Liver (tissue), 9 donors: ENCODE results near the gene TXNDC17. TPM values are rescaled to one million over a fixed set of nuclear protein-coding genes. Genes with fewer than 3 reads are reported as not detected.
A peak's percentile ranks its signal among the peaks of the same experiment; 100 is the strongest.

ENCODE experiments used
- DNase-seq: peaks from one replicate; pipeline ENCODE4 v3.0.0-alpha.2; 2017; ENCODE audit warnings: low spot score
- H3K27ac ChIP-seq, 2 donors: one replicate each; pipeline ENCODE4 v1.7.0; 2013; ENCODE audit warnings: inconsistent platforms in 2 of 2, low read length in 2 of 2, control low read depth in 1 of 2, low read depth in 1 of 2, mild to moderate bottlenecking in 1 of 2
- H3K27me3 ChIP-seq, 4 donors: one replicate each; pipeline versions ENCODE4 v1.6.1 to v1.7.0; 2013; ENCODE audit warnings: low read length in 3 of 4, inconsistent platforms in 1 of 4, mild to moderate bottlenecking in 1 of 4, moderate library complexity in 1 of 4; ENCODE audit not compliant: control insufficient read depth in 4 of 4, insufficient read depth in 4 of 4
- H3K36me3 ChIP-seq, 4 donors: one replicate each; pipeline versions ENCODE4 v1.6.1 to v1.7.0; 2013; ENCODE audit warnings: low read length in 3 of 4, mild to moderate bottlenecking in 3 of 4, low read depth in 1 of 4, moderate library complexity in 1 of 4; ENCODE audit not compliant: control insufficient read depth in 4 of 4, insufficient read depth in 3 of 4
- H3K4me1 ChIP-seq, 4 donors: one replicate each; pipeline versions ENCODE4 v1.6.1 to v1.7.0; 2013; ENCODE audit warnings: low read length in 3 of 4, mild to moderate bottlenecking in 3 of 4, moderate library complexity in 1 of 4; ENCODE audit not compliant: control insufficient read depth in 4 of 4, insufficient read depth in 4 of 4
- H3K4me3 ChIP-seq, 3 donors: one replicate each; pipeline versions ENCODE4 v1.6.1 to v1.7.0; 2013; ENCODE audit warnings: low read length in 3 of 3, control low read depth in 1 of 3, low read depth in 1 of 3, mild to moderate bottlenecking in 1 of 3
- H3K9ac ChIP-seq, 2 donors: one replicate each; pipeline ENCODE4 v1.7.0; 2013; ENCODE audit warnings: low read length in 2 of 2, mild to moderate bottlenecking in 2 of 2, moderate library complexity in 2 of 2, control low read depth in 1 of 2, low read depth in 1 of 2
- H3K9me3 ChIP-seq, 4 donors: one replicate each; pipeline versions ENCODE4 v1.6.1 to v1.7.0; 2013; ENCODE audit warnings: low read length in 3 of 4; ENCODE audit not compliant: control insufficient read depth in 4 of 4
- EGR1 ChIP-seq, 2 donors: IDR thresholded peaks; 2 replicates each; pipeline ENCODE4 v1.6.1; 2016 to 2018; ENCODE audit warnings: antibody characterized with exemption in 2 of 2, low read depth in 2 of 2
- FOXA1 ChIP-seq: IDR thresholded peaks from 2 replicates; pipeline ENCODE4 v1.6.1; 2016; ENCODE audit warnings: antibody characterized with exemption
- FOXA2 ChIP-seq: IDR thresholded peaks from 2 replicates; pipeline ENCODE4 v1.6.1; 2016; ENCODE audit warnings: antibody characterized with exemption
- GABPA ChIP-seq, 2 donors: IDR thresholded peaks in 1 of 2; conservative IDR thresholded peaks in 1 of 2; 2 replicates each; pipeline ENCODE4 v1.6.1; 2016; ENCODE audit warnings: antibody characterized with exemption in 2 of 2, mild to moderate bottlenecking in 1 of 2, moderate library complexity in 1 of 2
- HNF4A ChIP-seq, 2 donors: conservative IDR thresholded peaks; 2 replicates each; pipeline ENCODE4 v1.6.1; 2016; ENCODE audit warnings: antibody characterized with exemption in 2 of 2, mild to moderate bottlenecking in 2 of 2
- HNF4G ChIP-seq: IDR thresholded peaks from 2 replicates; pipeline ENCODE4 v1.6.1; 2016; ENCODE audit warnings: antibody characterized with exemption
- JUND ChIP-seq, 2 donors: IDR thresholded peaks; 2 replicates each; pipeline ENCODE4 v1.6.1; 2016; ENCODE audit warnings: antibody characterized with exemption in 2 of 2
- NR2F2 ChIP-seq: IDR thresholded peaks from 2 replicates; pipeline ENCODE4 v1.6.1; 2016; ENCODE audit warnings: antibody characterized with exemption
- RAD21 ChIP-seq, 2 donors: IDR thresholded peaks; 2 replicates each; pipeline ENCODE4 v1.6.1; 2016; ENCODE audit warnings: antibody characterized with exemption in 2 of 2, mild to moderate bottlenecking in 2 of 2
- RXRA ChIP-seq, 2 donors: IDR thresholded peaks; 2 replicates each; pipeline ENCODE4 v1.6.1; 2017 to 2018; ENCODE audit warnings: antibody characterized with exemption in 2 of 2, mild to moderate bottlenecking in 1 of 2
- SP1 ChIP-seq: IDR thresholded peaks from 2 replicates; pipeline ENCODE4 v1.6.1; 2018; ENCODE audit warnings: antibody characterized with exemption, mild to moderate bottlenecking
- TAF1 ChIP-seq: conservative IDR thresholded peaks from 2 replicates; pipeline ENCODE4 v1.6.1; 2016; ENCODE audit warnings: antibody characterized with exemption, mild to moderate bottlenecking
- YY1 ChIP-seq: IDR thresholded peaks from 2 replicates; pipeline ENCODE4 v1.6.1; 2016; ENCODE audit warnings: antibody characterized with exemption, mild to moderate bottlenecking
- WGBS: extraction: QIAGEN DNeasy Blood & Tissue Kit; methylation state at CpG from one replicate; pipeline ENCODE4 v1.1.7; 2013; 5-methylcytosine and 5-hydroxymethylcytosine counted together
- polyA plus RNA-seq, 2 donors: library from polyadenylated mRNA; stranded (reverse) in 1 of 2; unstranded in 1 of 2; fragments of 200-250 nt in 1 of 2; fragments of >200 nt in 1 of 2; fragmentation: Nextera tagmentation in 1 of 2; extraction: Ambion mirVana in 1 of 2; gene quantifications; one replicate each; pipeline versions ENCODE4 v1.2.1 to v1.2.3, GENCODE V29; 2013 to 2015
- total RNA-seq, 2 donors: library from RNA; depleted of rRNA; stranded (reverse); fragments of >200 nt; gene quantifications; one replicate each; pipeline ENCODE4 v1.2.3, GENCODE V29; 2014
- TF ChIP-seq, protein P1 (sequence below): IDR thresholded peaks from 2 replicates; pipeline ENCODE4 v1.6.1; 2016; ENCODE audit warnings: antibody characterized with exemption, mild to moderate bottlenecking
- TF ChIP-seq, protein P2 (sequence below): IDR thresholded peaks from 2 replicates; pipeline ENCODE4 v1.6.1; 2016; ENCODE audit warnings: antibody characterized with exemption
- TF ChIP-seq, protein P3 (sequence below): IDR thresholded peaks from 2 replicates; pipeline ENCODE4 v1.6.1; 2016; ENCODE audit warnings: antibody characterized with exemption
- TF ChIP-seq, protein P4 (sequence below): fragments of 150-350 bp; IDR thresholded peaks from 2 replicates; pipeline ENCODE4 v1.5.1; 2017; ENCODE audit warnings: improper control_type of control experiment, low read depth, low read length; ENCODE audit not compliant: missing input control
- donor health status: healthy.
- donor health status: healthy.
- donor health status: healthy.
- donor health status: healthy.
- donor health status: healthy.

Gene TXNDC17
- total and polyA plus RNA-seq, 4 donors: 32.9 to 329 (median 99.6) TPM

DNA sequence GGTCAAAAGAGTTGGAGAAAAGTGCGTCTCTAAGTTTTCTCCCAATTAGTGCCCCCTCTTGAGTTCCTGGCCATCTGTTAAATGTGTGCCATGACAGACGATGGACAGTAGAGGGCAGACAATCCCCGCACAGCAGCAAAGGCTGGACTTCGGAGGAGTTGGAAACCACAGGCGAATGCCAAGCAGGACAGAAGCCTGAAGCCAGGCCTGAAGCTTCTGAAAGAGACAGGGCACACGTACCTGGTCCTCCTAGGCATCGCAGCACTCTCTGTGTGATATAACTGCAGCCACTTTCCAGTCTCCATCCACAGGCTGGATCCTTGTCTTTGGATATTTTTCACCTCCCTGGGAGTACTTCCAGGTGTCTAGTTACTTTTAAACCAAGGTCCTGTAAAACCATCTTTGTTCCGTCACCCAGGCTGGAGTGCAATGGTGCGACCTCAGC lies 25.2 kb downstream of the TXNDC17 start:
- Histone ChIP-seq H3K27me3 (no peaks in the 10 kb centered on the region), H3K36me3 (no peaks in the 10 kb centered on the region), H3K27ac (no peak overlapping the region), H3K9ac (no peak overlapping the region), H3K4me3 (no peak overlapping the region), H3K4me1 (peaks cover 2 to 12% (median 9%) of the 10 kb centered on the region in 4 donors), H3K9me3 (no peaks in the 10 kb centered on the region)
- peak; percentile 69 for DNase-seq
- WGBS: 10% methylated on average over 9 of the region's 9 CpGs
- TF ChIP-seq JUND (IDR thresholded peaks at IDR 0.05) (no peak), EGR1 (IDR thresholded peaks at IDR 0.05; ENCODE audit: low read depth in 2 of 2) (no peak), TAF1 (no peak), SP1 (no peak), FOXA1 (no peak), GABPA (IDR thresholded peaks at IDR 0.05 in 1 of 2, conservative IDR thresholded peaks at IDR 0.05 in 1 of 2) (no peak), YY1 (no peak), RAD21 (IDR thresholded peaks at IDR 0.05) (peak; percentile 99), HNF4G (no peak), HNF4A (conservative IDR thresholded peaks at IDR 0.05) (peak; percentile 9 to 31), RXRA (IDR thresholded peaks at IDR 0.05) (no peak), FOXA2 (no peak), NR2F2 (no peak)
- TF ChIP-seq, protein P1, sequence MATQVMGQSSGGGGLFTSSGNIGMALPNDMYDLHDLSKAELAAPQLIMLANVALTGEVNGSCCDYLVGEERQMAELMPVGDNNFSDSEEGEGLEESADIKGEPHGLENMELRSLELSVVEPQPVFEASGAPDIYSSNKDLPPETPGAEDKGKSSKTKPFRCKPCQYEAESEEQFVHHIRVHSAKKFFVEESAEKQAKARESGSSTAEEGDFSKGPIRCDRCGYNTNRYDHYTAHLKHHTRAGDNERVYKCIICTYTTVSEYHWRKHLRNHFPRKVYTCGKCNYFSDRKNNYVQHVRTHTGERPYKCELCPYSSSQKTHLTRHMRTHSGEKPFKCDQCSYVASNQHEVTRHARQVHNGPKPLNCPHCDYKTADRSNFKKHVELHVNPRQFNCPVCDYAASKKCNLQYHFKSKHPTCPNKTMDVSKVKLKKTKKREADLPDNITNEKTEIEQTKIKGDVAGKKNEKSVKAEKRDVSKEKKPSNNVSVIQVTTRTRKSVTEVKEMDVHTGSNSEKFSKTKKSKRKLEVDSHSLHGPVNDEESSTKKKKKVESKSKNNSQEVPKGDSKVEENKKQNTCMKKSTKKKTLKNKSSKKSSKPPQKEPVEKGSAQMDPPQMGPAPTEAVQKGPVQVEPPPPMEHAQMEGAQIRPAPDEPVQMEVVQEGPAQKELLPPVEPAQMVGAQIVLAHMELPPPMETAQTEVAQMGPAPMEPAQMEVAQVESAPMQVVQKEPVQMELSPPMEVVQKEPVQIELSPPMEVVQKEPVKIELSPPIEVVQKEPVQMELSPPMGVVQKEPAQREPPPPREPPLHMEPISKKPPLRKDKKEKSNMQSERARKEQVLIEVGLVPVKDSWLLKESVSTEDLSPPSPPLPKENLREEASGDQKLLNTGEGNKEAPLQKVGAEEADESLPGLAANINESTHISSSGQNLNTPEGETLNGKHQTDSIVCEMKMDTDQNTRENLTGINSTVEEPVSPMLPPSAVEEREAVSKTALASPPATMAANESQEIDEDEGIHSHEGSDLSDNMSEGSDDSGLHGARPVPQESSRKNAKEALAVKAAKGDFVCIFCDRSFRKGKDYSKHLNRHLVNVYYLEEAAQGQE: no peak
- TF ChIP-seq, protein P2, sequence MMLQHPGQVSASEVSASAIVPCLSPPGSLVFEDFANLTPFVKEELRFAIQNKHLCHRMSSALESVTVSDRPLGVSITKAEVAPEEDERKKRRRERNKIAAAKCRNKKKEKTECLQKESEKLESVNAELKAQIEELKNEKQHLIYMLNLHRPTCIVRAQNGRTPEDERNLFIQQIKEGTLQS: no peak
- TF ChIP-seq, protein P3, sequence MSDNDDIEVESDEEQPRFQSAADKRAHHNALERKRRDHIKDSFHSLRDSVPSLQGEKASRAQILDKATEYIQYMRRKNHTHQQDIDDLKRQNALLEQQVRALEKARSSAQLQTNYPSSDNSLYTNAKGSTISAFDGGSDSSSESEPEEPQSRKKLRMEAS: no peak
- TF ChIP-seq, protein P4, sequence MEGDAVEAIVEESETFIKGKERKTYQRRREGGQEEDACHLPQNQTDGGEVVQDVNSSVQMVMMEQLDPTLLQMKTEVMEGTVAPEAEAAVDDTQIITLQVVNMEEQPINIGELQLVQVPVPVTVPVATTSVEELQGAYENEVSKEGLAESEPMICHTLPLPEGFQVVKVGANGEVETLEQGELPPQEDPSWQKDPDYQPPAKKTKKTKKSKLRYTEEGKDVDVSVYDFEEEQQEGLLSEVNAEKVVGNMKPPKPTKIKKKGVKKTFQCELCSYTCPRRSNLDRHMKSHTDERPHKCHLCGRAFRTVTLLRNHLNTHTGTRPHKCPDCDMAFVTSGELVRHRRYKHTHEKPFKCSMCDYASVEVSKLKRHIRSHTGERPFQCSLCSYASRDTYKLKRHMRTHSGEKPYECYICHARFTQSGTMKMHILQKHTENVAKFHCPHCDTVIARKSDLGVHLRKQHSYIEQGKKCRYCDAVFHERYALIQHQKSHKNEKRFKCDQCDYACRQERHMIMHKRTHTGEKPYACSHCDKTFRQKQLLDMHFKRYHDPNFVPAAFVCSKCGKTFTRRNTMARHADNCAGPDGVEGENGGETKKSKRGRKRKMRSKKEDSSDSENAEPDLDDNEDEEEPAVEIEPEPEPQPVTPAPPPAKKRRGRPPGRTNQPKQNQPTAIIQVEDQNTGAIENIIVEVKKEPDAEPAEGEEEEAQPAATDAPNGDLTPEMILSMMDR: peak; percentile 94

DNA sequence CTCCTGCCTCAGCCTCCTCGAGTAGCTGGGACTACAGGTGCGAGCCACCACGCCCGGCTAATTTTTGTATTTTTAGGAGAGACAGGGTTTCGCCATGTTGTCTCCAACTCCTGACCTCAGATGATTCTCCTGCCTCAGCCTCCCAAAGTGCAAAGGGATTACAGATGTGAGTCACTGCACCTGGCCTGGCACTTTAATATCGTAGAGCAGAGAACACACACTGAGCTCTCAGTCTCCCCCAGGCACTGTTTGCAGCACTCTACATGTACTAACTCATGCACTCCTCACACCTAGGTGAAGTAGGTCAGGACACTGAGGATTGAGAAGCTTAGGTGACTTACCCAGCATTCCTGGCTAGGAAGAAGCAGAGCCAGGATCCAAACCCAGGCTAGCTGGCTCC lies 25.7 kb downstream of the TXNDC17 start:
- H3K27me3 ChIP-seq: no peaks in the 10 kb centered on the region
- TF ChIP-seq RAD21 (IDR thresholded peaks at IDR 0.05) (no peak), HNF4A (conservative IDR thresholded peaks at IDR 0.05) (no peak), YY1 (no peak)
- TF ChIP-seq, protein P4: no peak
- TF ChIP-seq, protein P1: no peak
- peaks cover 2 to 12% (median 9%) of the 10 kb centered on the region in 4 donors for H3K4me1 ChIP-seq
- no peak overlapping the region for H3K9ac ChIP-seq
- 83% methylated on average over 6 of the region's 6 CpGs for WGBS
- H3K9me3 ChIP-seq: no peaks in the 10 kb centered on the region
- DNase-seq: no peak
- H3K27ac ChIP-seq: no peak overlapping the region
- no peak overlapping the region for H3K4me3 ChIP-seq
- no peaks in the 10 kb centered on the region for H3K36me3 ChIP-seq
